NCI-H524 treated with DMSO at 0.1 percent for 48 hours (cell line): ENCODE measurements around the gene S100A16.
A peak's percentile ranks its signal among the peaks of the same experiment; 100 is the strongest.
"Not testable (repeated sequence)": the region's sequence is repeated elsewhere in the genome, so short reads cannot be mapped to it uniquely, and the experiment has no call there.

Experiments
- DNase-seq: peaks from one replicate; lab custom pipeline; 2025; lab: John Stamatoyannopoulos, UW

The S100A16 gene

DNA sequence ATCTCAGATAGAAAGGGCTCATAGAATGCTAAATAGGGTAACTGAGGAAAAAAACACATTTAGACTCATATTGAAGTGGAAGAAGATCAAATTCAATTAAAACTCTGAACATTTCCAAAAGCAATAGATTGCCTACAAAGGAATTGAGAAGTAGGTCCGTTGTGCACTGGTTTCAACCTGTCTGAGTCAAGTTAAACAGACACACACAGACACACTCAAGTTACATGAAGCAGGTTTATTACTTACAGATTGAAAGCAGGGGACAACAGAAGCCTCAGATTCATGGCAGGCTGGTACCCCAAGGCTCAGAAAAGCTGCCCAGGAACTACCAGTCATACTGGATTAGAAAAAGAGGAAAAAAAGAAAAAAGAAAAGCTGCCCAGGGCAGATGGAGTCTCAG is 26.6 kb downstream of the S100A16 start:
- DNase-seq = no peak

GRCh38 chr1:153585006-153585405 is 27.9 kb downstream of the S100A16 start:
- DNase-seq = no peak

- DNase-seq = no peak
Measured at GRCh38 chr1:153583976-153584375, 29.0 kb downstream of the S100A16 start.

DNA sequence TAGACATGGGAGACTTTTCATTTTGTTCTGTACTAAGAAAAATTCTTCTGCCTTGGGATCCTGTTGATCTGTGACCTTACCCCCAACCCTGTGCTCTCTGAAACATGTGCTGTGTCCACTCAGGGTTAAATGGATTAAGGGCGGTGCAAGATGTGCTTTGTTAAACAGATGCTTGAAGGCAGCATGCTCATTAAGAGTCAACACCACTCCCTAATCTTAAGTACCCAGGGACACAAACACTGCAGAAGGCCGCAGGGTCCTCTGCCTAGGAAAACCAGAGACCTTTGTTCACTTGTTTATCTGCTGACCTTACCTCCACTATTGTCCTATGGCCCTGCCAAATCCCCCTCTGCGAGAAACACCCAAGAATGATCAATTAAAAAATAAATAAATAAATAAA is 29.4 kb downstream of the S100A16 start:
- DNase-seq = not testable (repeated sequence)

DNA sequence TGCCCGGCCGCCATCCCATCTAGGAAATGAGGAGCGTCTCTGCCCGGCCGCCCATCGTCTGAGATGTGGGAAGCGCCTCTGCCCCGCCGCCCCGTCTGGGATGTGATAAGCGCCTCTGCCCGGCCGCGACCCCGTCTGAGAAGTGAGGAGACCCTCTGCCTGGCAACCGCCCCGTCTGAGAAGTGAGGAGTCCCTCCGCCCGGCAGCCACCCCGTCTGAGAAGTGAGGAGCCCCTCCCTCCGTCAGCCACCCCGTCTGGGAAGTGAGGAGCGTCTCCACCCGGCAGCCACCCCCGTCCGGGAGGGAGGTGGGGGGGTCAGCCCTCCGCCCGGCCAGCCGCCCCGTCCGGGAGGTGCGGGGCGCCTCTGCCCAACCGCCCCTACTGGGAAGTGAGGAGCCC is 30.1 kb downstream of the S100A16 start:
- DNase-seq = not testable (repeated sequence)

DNA sequence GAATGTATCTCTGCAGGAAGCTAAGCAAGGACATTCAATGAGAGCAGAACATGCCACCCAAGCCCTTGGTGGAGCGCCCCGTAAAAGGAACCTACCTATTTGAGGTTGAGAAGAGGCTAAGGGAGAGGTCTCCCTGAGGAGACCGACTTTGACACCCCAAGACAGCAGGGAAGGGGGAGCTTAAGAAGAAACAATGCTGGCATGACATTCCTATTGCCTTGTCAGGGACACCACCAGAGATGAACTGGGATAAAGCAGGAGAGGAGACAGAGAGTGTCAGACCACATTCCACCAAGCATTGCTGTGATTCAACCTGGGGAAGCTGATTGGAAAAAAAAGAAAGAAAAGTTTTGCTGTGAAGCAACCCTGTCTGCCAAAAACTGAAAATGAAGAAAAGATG is 34.0 kb downstream of the S100A16 start:
- DNase-seq = no peak

- no peak for DNase-seq
Measured at GRCh38 chr1:153578490-153578889, 34.4 kb downstream of the S100A16 start.

DNA sequence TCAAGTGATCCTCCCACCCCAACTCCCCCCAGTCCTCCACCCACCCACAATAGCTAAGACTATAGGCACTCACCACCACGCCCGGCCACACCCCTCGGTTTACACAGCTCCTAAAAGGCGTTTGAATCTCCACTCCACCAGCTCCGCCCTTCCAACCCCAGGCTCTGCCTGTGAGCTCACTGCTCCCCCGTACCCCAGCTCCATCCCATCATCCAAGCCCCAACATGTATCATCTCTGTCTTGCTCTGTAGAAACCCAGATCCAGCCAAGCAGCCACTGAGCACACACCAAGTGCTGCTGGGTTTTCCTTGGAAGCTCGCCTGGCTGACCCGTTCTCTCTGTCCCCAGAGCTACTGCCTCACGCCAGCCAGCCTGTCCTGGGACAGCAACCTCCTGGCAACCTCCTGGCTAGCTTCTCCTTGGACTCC is 35.3 kb downstream of the S100A16 start:
- DNase-seq = no peak

DNA sequence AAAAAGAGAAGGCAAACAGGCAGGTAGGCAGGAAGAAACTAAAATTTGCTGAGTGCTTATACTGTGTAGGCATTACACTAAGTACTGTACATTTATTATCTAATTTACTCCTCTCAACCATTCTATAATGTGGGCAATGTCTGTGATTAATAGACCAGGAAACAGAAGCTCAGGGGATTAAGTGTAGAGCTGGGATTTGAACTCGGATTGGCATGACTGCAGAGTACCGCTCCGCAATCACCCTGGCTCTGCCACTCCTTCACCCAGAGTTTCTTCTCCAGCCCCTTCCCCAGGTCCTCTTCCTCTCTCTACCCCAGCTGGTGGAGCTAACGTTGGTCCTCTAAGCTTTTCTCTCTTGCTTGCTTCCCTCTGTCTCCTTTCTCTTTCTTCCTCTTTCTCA is 35.8 kb downstream of the S100A16 start:
- DNase-seq = no peak

DNA sequence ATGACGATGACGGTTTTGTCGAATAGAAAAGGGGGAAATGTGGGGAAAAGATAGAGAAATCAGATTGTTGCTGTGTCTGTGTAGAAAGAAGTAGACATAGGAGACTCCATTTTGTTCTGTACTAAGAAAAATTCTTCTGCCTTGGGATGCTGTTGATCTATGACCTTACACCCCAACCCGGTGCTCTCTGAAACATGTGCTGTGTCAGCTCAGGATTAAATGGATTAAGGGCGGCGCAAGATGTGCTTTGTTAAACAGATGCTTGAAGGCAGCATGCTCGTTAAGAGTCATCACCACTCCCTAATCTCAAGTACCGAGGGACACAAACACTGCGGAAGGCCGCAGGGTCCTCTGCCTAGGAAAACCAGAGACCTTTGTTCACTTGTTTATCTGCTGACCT is 37.4 kb downstream of the S100A16 start:
- DNase-seq = peak; percentile 69

- DNase-seq = not testable (repeated sequence)
Measured at GRCh38 chr1:153575081-153575491, 37.9 kb downstream of the S100A16 start.

DNA sequence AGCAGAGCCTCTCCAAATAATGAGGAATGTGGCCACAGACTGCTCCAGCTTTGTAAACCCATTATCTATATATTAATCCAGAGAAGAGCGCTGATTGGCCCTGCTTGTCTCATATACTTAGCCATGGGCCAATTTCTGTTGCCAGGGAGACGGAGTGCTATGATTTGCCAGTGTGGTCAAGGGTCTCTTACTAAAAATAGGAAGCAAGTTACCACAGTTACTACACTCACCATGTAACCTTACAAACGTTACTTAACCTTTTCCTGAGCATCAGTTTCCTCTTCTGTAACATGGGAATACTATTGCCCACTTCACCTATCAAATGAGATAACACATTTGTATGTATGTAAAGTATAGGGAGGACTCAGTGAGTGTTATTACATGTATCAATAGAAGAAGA is 39.6 kb downstream of the S100A16 start:
- no peak for DNase-seq

GRCh38 chr1:153572569-153573015 is 40.3 kb downstream of the S100A16 start:
- peak; percentile 10 for DNase-seq

DNA sequence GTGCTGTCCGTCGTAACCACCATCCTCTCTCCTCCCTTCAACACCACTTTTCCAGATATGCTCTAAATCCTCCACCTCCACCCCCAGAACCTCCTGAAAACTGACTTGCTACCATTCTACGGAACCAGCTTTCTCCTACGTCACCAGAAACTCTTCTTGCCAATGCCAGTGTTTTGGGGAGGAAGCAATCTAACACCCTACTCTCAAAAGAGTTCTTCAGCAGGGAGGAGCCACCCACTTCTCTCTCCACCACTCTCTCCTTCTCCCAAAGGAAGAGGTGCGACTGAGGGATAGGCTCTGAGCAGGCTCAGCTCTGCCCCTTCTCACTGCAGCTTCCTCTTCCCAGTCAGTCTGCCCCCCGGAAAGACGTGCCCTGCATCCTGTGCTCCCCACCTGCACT is 41.2 kb downstream of the S100A16 start:
- no peak for DNase-seq

- no peak for DNase-seq
Measured at GRCh38 chr1:153570874-153571273, 42.1 kb downstream of the S100A16 start.

- DNase-seq = no peak
Measured at GRCh38 chr1:153569465-153569864, 43.5 kb downstream of the S100A16 start.

DNA sequence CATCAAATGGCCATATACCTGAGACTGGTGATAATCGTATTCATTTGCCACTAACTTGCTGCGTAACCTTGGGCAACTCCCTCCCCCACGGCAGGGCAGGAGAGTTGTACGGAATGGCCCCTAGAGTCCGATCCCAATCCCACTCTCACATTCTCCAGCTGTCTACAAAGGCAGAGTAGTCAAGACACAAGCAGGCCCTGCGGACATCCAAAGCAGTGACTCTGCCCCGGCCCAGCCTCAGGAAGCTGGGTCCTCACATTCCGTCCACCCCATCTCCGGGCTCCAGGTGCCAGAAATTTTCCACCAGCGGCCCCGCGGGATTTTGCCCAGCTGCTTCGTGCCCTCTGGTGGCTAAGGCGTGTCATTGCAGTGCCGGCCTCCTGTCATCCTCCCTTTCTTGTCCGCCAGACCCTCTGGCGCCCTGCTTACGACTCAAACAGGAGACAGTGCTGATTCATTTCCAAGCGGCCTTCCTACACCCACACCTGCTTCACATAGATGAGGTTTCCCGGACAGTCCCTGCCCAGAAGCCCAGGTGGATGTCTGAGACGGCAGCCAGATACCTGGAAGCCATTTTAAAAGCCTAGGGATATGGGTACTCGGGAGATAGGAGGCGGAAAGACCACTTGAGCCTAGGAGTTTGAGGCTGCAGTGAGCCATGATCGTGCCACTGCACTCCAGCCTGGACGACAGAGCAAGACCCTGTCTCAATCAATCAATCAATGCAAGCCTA is 44.4 kb downstream of the S100A16 start:
- peak; percentile 55 for DNase-seq

DNA sequence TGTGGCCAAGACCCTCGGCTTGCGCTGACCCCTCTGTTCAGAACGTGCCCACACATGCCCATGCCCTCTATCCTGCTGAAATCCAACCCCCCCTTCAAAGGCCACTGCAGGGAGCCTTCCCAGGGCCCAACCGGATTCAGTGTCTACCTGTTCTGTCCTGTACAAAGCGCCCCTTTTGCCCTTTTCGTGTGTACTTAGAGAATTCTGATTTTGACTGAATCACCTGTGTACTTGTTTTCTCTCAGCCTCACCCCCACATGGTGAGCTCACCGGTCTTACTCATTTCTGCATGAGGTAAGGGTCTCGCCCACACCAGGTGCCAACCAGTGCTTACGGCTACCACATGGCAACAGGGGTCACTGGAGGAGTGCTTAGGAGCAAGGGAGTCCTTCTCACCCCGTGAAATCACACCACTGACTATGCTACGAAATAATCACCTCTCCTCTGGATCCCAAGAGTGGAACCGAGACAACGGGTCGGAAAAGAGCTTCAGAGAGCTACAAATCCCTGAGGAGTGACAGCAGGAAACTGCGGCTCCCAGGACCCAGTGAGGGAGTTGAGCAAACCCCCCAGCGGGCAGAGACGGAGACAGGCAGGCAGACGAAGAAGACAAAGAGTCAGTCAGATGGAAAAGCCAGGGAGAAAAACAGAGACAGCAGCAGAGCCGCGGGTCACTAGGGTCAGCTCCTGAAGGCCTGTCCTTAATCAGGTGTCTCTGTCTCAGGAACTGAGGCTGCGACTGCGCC is 45.1 kb downstream of the S100A16 start:
- no peak for DNase-seq

DNA sequence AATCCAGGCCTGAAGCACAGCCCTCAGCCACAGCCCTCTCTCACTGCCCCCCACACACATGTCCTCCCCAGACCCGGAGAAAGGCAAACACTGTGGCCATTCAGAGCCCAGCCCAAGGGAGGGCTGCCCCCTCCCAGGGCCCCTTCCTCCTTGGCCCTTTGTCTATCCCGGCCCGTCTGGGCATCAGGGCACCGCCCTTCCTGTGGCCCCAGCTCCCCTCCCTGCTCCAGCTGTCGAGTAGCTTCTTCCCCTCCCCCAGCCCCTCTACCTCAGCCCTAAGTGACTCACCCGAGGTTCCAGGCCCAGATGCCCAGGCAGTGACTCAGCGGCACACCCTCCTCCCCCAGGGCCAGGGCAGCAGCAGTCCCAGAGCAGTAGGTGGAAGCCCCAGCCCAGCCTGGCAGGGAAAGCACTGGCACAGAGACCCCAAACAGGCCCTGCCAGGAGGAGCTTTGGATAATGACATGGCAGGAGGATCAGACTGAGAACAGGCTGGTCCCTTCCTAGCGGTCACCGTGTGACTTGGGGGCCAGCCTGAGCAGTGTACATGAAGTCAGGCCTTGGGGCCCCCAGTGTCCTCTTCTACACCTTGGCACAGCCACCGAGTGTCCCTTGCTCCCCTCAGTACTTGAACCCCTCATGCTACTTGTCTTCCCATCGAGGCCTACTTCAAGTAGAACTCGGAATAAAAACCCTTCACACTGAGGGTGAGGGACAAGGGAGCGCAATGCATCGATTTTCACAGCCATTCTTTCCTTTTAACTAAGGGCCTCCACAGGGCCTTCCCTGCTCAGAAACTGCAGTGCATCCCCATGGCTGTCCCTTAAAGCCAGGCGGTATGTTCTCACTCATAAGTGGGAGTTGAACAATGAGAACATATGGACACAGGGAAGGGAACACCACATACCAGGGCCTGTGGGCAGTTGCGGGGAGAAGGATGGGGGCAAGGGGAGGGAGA is 46.2 kb downstream of the S100A16 start:
- peak; percentile 84 for DNase-seq

DNA sequence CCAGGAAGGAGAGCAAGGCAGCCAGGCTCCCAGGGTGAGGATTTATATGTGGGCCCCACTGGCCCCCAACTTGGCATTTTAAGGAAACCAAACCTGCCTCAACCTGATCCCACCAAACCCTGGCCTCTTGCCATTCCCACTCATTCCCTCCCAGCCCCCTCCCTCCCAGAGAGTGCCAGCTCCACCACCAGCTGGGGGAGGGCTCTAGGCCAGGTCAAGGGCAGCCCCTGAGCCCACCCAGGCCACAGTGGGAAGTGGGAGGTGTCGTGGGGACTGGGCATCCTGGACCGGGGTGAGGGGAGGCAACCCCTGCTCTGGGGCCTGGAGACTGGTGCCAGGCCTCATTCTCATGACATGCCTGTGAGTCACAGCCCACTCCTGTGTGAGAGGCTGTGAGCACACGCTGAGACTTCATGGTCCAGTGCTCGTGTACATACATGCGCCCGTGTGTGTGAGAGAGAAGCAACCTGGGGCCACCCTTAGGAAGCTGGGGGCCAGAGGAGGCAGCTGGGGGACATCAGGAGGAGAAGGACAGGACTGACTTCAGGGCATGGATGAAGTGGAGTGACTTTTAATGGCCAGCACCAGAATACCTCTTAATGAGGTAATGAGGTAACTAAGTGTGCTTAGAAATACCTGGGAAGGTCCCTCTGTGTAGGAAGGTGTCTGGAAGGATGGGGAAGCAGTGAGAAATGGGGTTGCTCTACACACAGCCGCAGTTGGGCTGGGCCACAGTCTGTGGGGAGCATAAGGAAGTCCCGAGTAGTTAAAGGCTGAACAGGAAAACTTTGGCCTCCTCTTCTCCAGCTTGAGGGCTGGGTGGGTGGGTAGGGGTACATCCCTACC is 47.2 kb downstream of the S100A16 start, which contains the start of gene S100A2:
S100A2 (minus strand) TSS at position 316 of the 846 bp plus-strand sequence. CDS start 1,967 bp downstream, outside the sequence.
- no peak for DNase-seq

DNA sequence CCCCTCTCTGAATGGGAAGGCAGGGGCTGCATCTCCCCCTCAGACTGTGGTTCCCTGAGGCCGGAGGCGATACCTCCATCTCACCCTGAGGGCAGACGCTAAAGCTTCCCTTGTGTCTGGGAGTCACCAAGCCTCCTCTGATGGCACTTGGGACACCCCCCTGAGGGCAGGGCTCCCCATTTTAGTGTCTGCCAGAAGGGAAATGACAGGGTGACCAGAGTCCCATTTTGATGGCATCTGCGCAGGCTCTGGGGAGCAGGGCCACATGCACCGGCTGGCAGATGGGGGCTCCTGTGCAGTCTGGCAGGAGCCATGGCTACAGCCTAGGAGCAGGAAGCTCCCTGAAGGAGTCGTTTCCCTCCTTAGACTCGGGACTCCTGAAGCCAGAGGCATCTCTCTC is 48.9 kb downstream of the S100A16 start:
- no peak for DNase-seq
